CD1c-positive myeloid dendritic cell (primary cell): ENCODE results near the gene PTPN11.
"Not testable (repeated sequence)": the region's sequence is repeated elsewhere in the genome, so short reads cannot be mapped to it uniquely, and the experiment has no call there.

Experiments
- DNase-seq: peaks from one replicate; pipeline ENCODE4 v3.0.0-alpha.2; 2016; ENCODE audit errors: extremely low spot score

The PTPN11 gene

GRCh38 chr12:112448165-112448564, 29.4 kb downstream of the PTPN11 start:
- not testable (repeated sequence) for DNase-seq

- DNase-seq, result no peak
Observed at GRCh38 chr12:112450725-112451124, 32.0 kb downstream of the PTPN11 start.

- no peak for DNase-seq
Observed at GRCh38 chr12:112456029-112456428, 37.3 kb downstream of the PTPN11 start.

DNA sequence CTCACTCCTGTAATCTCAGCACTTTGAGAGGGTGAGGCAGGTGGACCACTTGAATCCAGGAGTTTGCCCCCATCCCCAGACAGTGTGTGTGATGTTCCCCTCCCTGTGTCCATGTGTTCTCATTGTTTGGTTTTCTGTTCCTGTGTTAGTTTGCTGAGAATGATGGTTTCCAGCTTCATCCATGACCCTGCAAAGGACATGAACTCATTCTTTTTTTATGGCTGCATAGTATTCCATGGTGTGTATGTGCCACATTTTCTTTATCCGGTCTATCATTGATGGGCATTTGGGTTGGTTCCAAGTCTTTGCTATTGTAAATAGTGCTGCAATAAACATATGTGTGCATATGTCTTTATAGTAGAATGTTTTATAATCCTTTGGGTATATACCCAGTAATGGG, 38.4 kb downstream of the PTPN11 start:
- not testable (repeated sequence) for DNase-seq

GRCh38 chr12:112458330-112458729, 39.6 kb downstream of the PTPN11 start:
- DNase-seq, result no peak

DNA sequence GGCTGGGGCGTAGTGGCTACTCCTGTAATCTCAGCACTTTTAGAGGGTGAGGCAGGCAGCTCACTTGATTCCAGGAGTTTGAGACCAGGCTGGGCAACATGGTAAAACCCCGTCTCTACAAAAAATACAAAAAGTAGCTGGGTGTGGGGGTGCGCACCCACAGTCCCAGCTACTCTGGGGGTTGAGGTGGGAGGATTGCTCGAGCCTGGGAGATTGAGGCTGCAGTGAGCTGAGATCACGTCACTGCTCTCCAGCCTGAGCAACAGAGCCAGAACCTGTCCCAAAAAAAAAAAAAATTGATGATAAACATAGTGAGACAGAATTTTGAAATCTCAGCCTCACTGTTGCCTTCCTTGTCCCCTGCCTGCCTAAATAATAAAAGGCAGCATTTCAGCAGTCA, 40.0 kb downstream of the PTPN11 start:
- DNase-seq, result no peak

GRCh38 chr12:112463478-112463877, 44.7 kb downstream of the PTPN11 start:
- DNase-seq, result no peak

DNA sequence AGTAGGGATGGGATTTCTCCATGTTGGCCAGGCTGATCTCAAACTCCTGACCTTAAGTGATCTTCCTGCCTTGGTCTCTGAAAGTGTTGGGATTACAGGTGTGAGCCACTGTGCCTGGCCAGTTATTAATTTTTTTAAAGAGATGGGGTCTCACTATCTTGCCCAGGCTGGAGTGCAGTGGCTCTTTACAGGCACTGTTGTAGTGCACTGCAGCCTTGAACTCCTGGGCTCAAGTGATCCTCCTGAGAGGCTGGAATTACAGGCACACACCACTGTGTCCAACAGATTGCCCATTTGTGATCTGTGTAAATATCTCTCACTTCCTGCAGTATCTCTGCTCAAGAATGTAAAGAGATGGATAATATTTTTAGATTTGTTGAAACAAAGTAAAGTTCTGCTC, 45.9 kb downstream of the PTPN11 start:
- no peak for DNase-seq

DNA sequence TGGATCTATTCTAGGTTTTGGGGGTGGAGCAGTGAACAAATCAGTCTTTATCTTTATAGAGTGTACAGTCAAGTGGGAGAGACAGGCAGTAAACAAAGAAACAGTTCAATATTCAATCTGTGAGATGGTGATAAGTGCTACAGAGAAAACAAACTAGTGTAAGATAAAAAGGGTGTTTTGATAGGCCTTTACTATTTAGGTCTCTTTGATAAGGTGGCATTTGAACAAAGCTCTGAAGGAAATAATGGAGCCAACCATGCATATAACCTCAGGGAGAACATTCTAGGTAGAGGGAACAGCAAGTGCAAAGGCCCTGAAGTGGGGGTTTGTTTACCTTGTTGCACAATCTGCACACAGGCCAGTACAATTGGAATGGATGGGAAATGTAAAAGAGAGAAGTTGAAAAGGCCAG, 47.3 kb downstream of the PTPN11 start:
- no peak for DNase-seq

GRCh38 chr12:112466835-112467234, 48.1 kb downstream of the PTPN11 start:
- no peak for DNase-seq

GRCh38 chr12:112468046-112468445, 49.3 kb downstream of the PTPN11 start:
- DNase-seq, result no peak

- DNase-seq, result no peak
Observed at GRCh38 chr12:112473056-112473455, 54.3 kb downstream of the PTPN11 start.

- DNase-seq, result no peak
Observed at GRCh38 chr12:112479413-112479812, 60.7 kb downstream of the PTPN11 start.

DNA sequence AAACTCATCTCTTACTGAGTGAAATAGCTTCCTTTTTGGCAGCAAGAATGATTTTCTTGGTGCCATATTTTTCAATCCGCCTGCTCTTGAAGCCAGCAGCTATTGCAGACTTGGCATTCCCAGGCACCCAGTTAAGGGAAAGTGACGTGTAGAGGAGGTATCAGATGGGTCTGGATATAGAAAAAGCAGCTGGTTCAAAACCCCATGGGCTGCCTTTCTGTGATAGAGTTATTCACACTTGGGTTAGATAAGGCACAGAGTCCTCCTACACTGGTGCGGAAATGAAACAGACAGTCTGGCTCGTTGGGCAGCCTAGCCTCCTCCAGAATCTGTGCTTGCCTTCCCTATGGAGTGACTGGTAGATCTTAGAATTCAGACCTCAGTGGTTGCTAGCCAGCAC, 62.2 kb downstream of the PTPN11 start:
- DNase-seq, result no peak

DNA sequence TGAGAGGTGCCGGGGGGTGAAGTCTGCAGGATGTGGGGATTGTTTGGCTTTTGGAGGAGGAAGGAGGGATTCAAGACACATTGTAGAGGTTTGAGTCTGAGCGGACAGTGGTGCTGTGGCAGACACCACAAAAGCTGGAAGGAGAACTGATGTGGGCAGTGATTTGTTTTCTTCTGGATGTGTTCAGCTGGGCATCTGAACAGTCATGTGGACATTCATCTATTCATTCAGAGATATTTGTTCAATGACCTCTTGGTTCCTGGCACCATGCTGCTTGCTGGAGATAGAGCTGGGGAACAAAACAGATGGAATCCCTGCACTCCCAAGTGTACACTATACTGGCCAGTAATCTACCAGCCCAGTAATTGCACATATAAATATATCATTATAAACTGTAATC, 64.0 kb downstream of the PTPN11 start:
- no peak for DNase-seq

DNA sequence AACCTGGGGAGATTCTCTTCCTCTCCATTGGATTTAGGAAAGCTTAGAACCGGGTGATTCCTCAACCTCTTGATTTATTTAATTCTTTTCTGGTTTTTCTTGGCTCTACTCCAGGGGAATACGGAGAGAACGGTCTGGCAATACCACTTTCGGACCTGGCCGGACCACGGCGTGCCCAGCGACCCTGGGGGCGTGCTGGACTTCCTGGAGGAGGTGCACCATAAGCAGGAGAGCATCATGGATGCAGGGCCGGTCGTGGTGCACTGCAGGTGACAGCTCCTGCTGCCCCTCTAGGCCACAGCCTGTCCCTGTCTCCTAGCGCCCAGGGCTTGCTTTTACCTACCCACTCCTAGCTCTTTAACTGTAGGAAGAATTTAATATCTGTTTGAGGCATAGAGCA, 67.6 kb downstream of the PTPN11 start:
- no peak for DNase-seq

- DNase-seq, result no peak
Observed at GRCh38 chr12:112488257-112488876, 69.6 kb downstream of the PTPN11 start.

DNA sequence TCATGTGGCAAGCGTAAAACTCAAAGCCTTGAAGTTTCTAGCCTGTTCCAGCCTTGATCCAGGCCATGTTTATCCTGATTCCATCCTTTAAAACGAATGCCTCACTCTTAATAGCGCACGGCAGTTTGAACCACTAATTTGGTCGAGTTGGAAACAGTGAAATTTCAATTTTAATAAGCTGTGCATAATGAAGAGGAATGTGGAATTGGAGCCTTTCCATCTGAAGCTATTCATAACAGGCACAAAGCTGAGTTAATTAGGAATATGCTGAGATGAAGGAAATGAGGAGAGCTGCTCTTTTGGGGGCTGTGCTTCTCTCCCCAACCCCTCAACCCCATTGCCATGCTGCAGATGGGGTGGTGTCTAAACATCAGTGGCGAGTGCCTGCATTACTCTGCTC, 70.7 kb downstream of the PTPN11 start:
- no peak for DNase-seq

DNA sequence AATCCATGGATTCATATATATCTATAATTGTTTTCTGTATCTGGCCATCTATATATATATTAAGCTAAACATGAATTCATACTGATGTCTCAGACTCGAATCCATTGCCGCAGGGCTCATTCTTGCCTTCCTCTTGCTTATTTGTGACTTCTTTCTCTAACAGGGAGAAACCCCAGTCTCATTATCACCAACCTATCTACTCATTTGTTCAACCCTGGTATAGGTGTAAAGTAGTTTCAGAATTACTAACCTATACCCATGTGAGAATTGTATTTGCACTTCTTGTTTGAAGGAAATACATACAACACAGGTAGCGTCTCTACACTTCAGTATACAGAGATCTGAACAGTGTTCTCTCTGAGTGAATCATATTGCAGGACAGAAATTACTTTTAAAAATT, 77.7 kb downstream of the PTPN11 start:
- DNase-seq, result no peak

DNA sequence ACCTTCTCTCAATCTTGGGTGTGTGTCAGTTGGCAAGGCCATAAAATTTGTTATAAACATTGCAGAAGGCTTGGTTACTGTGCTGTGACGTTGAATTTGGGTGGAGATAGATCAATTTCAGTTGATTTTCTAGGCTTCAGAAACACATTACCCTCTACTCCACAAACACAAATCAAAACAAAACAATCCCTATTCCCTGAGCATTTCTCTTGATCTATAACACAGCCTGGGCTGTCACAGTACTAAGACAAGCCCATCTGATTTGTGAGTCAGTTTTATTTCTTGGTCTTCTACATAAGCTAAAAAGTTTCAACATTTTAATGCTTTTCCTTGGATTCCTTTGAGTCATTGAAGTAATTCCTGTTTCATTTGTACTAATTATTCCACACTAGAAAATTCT, 79.8 kb downstream of the PTPN11 start:
- DNase-seq, result no peak

- DNase-seq, result no peak
Observed at GRCh38 chr12:112503512-112503911, 84.8 kb downstream of the PTPN11 start.

DNA sequence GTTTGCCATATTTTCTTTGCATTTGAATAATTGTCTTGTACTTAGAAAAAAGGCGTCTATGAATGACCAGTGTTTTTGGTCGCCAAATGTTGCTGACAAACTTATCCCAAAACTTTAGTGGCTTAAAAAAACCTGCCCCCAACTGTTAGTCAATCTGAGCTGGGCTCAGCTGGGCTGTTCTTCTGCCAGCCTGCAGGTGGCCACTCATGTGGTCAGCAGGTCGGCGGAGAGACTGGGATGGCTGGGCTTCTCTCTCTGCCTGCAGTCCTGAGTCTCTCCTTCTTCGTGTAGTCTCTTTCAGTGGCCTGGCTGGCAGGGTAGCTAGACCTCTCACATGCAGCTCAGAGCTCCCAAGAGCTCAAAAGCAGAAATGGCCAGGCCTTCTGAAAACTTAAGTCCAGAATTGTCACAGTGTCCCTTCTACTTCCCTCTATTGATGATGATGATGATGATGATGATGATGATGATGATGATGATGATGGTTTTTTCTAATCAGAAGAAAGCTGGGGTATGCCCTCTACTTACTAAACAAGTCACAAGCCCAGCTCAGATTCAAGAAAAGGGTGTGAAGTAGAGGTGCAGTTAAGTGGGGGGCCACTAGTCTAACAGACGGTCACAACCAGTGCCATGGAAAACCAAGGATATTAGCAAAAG, 87.9 kb downstream of the PTPN11 start:
- DNase-seq, result no peak

DNA sequence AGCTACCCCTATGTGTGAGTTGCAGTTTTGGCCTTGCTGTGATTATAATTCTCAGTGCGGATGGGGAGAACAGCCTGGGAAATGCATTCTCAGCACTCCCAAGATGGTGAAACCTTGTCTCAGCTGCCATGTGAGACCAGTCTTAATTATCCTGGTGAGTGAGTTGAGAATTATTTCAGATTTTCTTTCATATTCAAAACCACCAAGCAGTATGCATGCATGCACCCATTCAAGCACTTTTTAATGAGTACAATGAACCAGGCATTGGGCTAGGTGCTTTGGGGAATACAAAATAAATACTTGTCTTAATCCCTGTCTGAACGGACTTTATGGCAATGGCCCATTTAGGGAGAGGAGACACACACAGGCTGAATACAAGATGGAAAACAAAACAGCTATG, 94.7 kb downstream of the PTPN11 start:
- DNase-seq, result no peak

GRCh38 chr12:112514456-112514855, 95.7 kb downstream of the PTPN11 start:
- DNase-seq, result no peak
